Measurements from ENCODE around the gene STPG3. TPM values are rescaled to one million over a fixed set of nuclear protein-coding genes. Genes with fewer than 3 reads are reported as not detected.
"Not testable (repeated sequence)": the region's sequence is repeated elsewhere in the genome, so short reads cannot be mapped to it uniquely, and the experiment has no call there.

The STPG3 gene
- total RNA-seq, 1 donor from 2014 or later = 0.31 TPM

- DNase-seq (ENCODE audit: extremely low spot score, unreplicated experiment) = peak; percentile 98
- Mint-ChIP-seq H3K4me3 (peak within 1 kb of the TSS; percentile 91), H3K36me3 (no peaks in the 10 kb centered on the region), H3K27ac (peak within 1 kb of the TSS; percentile 89), H3K4me1 (ENCODE audit: unreplicated experiment) (peaks cover 4% of the 10 kb centered on the region), H3K27me3 (no peaks in the 10 kb centered on the region), H3K9me3 (no peaks in the 10 kb centered on the region)
- TF ChIP-seq CTCF (conservative IDR thresholded peaks at IDR 0.05) = peak; percentile 20
These were observed 3.8 kb downstream of the STPG3 start, which contains the start of gene NELFB for GRCh38 chr9:137254624-137255447. Gene NELFB, plus strand, starts transcription at chr9:137255327.

- TF ChIP-seq CTCF (conservative IDR thresholded peaks at IDR 0.05) = no peak
- no peaks in the 10 kb centered on the region for H3K9me3 Mint-ChIP-seq
- no peaks in the 10 kb centered on the region for H3K27me3 Mint-ChIP-seq
- H3K36me3 Mint-ChIP-seq = no peaks in the 10 kb centered on the region
- DNase-seq (ENCODE audit: extremely low spot score, unreplicated experiment) = no peak
- H3K4me3 Mint-ChIP-seq = peak overlapping the region; percentile 89
- H3K4me1 Mint-ChIP-seq (ENCODE audit: unreplicated experiment) = peaks cover 4% of the 10 kb centered on the region
- H3K27ac Mint-ChIP-seq = no peak overlapping the region
These were observed 4.5 kb downstream of the STPG3 start for GRCh38 chr9:137255448-137256114.

- no peaks in the 10 kb centered on the region for H3K9me3 Mint-ChIP-seq
- peaks cover 4% of the 10 kb centered on the region for H3K4me1 Mint-ChIP-seq (ENCODE audit: unreplicated experiment)
- DNase-seq (ENCODE audit: extremely low spot score, unreplicated experiment) = no peak
- no peak for TF ChIP-seq CTCF (conservative IDR thresholded peaks at IDR 0.05)
- peak overlapping the region; percentile 89 for H3K4me3 Mint-ChIP-seq
- no peaks in the 10 kb centered on the region for H3K36me3 Mint-ChIP-seq
- no peak overlapping the region for H3K27ac Mint-ChIP-seq
- no peaks in the 10 kb centered on the region for H3K27me3 Mint-ChIP-seq
These were observed 5.3 kb downstream of the STPG3 start for GRCh38 chr9:137256362-137256761.

GRCh38 chr9:137256856-137257255 is 5.8 kb downstream of the STPG3 start:
- TF ChIP-seq CTCF (conservative IDR thresholded peaks at IDR 0.05) = no peak
- no peak for DNase-seq (ENCODE audit: extremely low spot score, unreplicated experiment)
- Mint-ChIP-seq H3K27me3 (no peaks in the 10 kb centered on the region), H3K36me3 (no peaks in the 10 kb centered on the region), H3K27ac (no peak overlapping the region), H3K9me3 (no peaks in the 10 kb centered on the region), H3K4me1 (ENCODE audit: unreplicated experiment) (peaks cover 4% of the 10 kb centered on the region), H3K4me3 (peak overlapping the region; percentile 89)

- not testable (repeated sequence) for H3K27me3 Mint-ChIP-seq; DNase-seq (ENCODE audit: extremely low spot score, unreplicated experiment); H3K27ac Mint-ChIP-seq; H3K36me3 Mint-ChIP-seq; H3K9me3 Mint-ChIP-seq; H3K4me1 Mint-ChIP-seq (ENCODE audit: unreplicated experiment); H3K4me3 Mint-ChIP-seq
- TF ChIP-seq CTCF (conservative IDR thresholded peaks at IDR 0.05) = peak; percentile 68
These were observed 11.3 kb downstream of the STPG3 start for GRCh38 chr9:137262173-137262908.

All from type B pancreatic cell (in vitro differentiated cells).